ENCODE data around the gene SLC22A8.

DNA sequence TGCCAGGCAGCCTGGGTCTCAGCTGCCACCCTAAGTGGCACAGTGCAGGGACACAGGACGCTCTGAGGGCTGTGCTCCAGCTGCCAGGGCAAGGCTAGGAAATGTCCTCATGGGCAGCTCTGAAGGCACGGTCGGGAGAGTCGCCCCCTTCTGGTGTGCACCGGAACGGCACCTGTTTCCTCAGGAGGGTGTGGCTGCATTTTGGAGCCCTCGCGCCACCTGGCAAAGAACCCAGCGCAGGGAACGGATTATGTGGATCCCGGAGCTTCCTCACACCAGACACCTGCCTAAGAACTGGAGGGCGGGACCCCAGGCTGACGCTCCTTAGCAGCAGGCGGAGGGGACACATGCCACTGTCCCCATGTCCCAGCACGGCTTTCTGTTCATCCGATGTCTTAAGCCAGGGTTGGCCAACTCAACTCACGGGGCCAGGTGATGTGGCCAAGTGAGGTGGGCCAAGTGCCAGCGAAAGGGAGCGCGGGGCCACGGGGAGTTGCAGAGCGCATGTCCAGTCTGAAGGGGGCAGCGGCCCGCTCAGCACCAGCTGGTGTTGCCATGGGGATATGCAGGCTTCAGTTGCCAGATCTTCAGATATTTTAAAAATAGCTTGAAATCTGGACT lies 5.1 kb upstream of the SLC22A8 start:
- peak; percentile 70 for TF ChIP-seq CTCF (IDR thresholded peaks at IDR 0.05)
- no peak for TF ChIP-seq EZH2 (IDR thresholded peaks at IDR 0.05)
- no peak for TF ChIP-seq EZH2phosphoT487 (IDR thresholded peaks at IDR 0.05)

All from neural progenitor cell (in vitro differentiated cells).